Stimulated activated memory B cell treated with anti-CD40 and anti-IgM and Interleukin-4, amounts not matched to agents 10 μg/mL and 1 μg/mL and 100 μg/mL, for 72 hours (primary cell): ENCODE results near the gene PTPN22.

ENCODE experiments used
- ATAC-seq: fragments of 150-1000 bp; cut with Tn5 transposase; 2 replicates; pipeline ENCODE4 v1.10.0; 2021
- H3K27ac Mint-ChIP-seq: one replicate; pipeline ENCODE4 v1.8.0; 2022; ENCODE audit warnings: mild to moderate bottlenecking, mixed read lengths
- H3K27me3 Mint-ChIP-seq: one replicate; pipeline ENCODE4 v1.8.0; 2022; ENCODE audit warnings: mixed read lengths
- H3K36me3 Mint-ChIP-seq: one replicate; pipeline ENCODE4 v1.8.0; 2022; ENCODE audit warnings: mixed read lengths
- H3K4me1 Mint-ChIP-seq: one replicate; pipeline ENCODE4 v1.8.0; 2022; ENCODE audit warnings: mixed read lengths
- H3K4me3 Mint-ChIP-seq: one replicate; pipeline ENCODE4 v1.8.0; 2022; ENCODE audit warnings: mild to moderate bottlenecking, moderate library complexity, mixed read lengths
- H3K9me3 Mint-ChIP-seq: one replicate; pipeline ENCODE4 v1.8.0; 2022; ENCODE audit warnings: mixed read lengths

The PTPN22 gene

GRCh38 chr1:113846391-113847035 lies 25.0 kb downstream of the PTPN22 start:
- no peak overlapping the region for H3K4me3 Mint-ChIP-seq
- H3K9me3 Mint-ChIP-seq, result peaks cover 6% of the 10 kb centered on the region
- peak overlapping the region; percentile 24 for H3K27ac Mint-ChIP-seq
- H3K4me1 Mint-ChIP-seq, result peaks cover 13% of the 10 kb centered on the region
- H3K36me3 Mint-ChIP-seq, result peaks cover 54% of the 10 kb centered on the region
- no peaks in the 10 kb centered on the region for H3K27me3 Mint-ChIP-seq
- no peak for ATAC-seq

- no peak for ATAC-seq
- no peak overlapping the region for H3K4me3 Mint-ChIP-seq
- no peaks in the 10 kb centered on the region for H3K27me3 Mint-ChIP-seq
- no peaks in the 10 kb centered on the region for H3K9me3 Mint-ChIP-seq
- H3K36me3 Mint-ChIP-seq, result peaks cover 34% of the 10 kb centered on the region
- H3K27ac Mint-ChIP-seq, result no peak overlapping the region
- no peaks in the 10 kb centered on the region for H3K4me1 Mint-ChIP-seq
These were observed 35.0 kb downstream of the PTPN22 start for GRCh38 chr1:113836534-113836933.

- ATAC-seq, result no peak
These were observed 35.7 kb downstream of the PTPN22 start for GRCh38 chr1:113835686-113836290.

GRCh38 chr1:113834716-113835115 lies 36.8 kb downstream of the PTPN22 start:
- Mint-ChIP-seq H3K9me3 (no peaks in the 10 kb centered on the region), H3K27me3 (no peaks in the 10 kb centered on the region), H3K4me3 (no peak overlapping the region), H3K27ac (no peak overlapping the region), H3K36me3 (peaks cover 24% of the 10 kb centered on the region), H3K4me1 (no peaks in the 10 kb centered on the region)
- no peak for ATAC-seq

More at GRCh38 chr1:113835686-113836290, 35.7 kb downstream of the PTPN22 start:
- Mint-ChIP-seq H3K36me3 (peaks cover 33% of the 10 kb centered on the region), H3K4me3 (no peak overlapping the region), H3K9me3 (no peaks in the 10 kb centered on the region), H3K27ac (no peak overlapping the region), H3K27me3 (no peaks in the 10 kb centered on the region), H3K4me1 (no peaks in the 10 kb centered on the region)

- ATAC-seq, result no peak
- no peaks in the 10 kb centered on the region for H3K27me3 Mint-ChIP-seq
- peaks cover 36% of the 10 kb centered on the region for H3K36me3 Mint-ChIP-seq
These were observed 41.5 kb downstream of the PTPN22 start for GRCh38 chr1:113830039-113830438.

GRCh38 chr1:113821916-113822315 lies 49.6 kb downstream of the PTPN22 start:
- H3K27me3 Mint-ChIP-seq, result no peaks in the 10 kb centered on the region
- H3K4me1 Mint-ChIP-seq, result no peaks in the 10 kb centered on the region
- H3K27ac Mint-ChIP-seq, result no peak overlapping the region
- no peaks in the 10 kb centered on the region for H3K9me3 Mint-ChIP-seq
- no peak overlapping the region for H3K4me3 Mint-ChIP-seq
- peaks cover 33% of the 10 kb centered on the region for H3K36me3 Mint-ChIP-seq
- ATAC-seq, result no peak

More at GRCh38 chr1:113830039-113830438, 41.5 kb downstream of the PTPN22 start:
- Mint-ChIP-seq H3K4me1 (no peaks in the 10 kb centered on the region), H3K27ac (no peak overlapping the region), H3K4me3 (no peak overlapping the region), H3K9me3 (no peaks in the 10 kb centered on the region)

GRCh38 chr1:113818578-113818977 lies 52.9 kb downstream of the PTPN22 start:
- no peaks in the 10 kb centered on the region for H3K4me1 Mint-ChIP-seq
- no peaks in the 10 kb centered on the region for H3K9me3 Mint-ChIP-seq
- peaks cover 27% of the 10 kb centered on the region for H3K36me3 Mint-ChIP-seq
- ATAC-seq, result no peak
- H3K4me3 Mint-ChIP-seq, result no peak overlapping the region
- H3K27ac Mint-ChIP-seq, result no peak overlapping the region
- no peaks in the 10 kb centered on the region for H3K27me3 Mint-ChIP-seq

- H3K4me1 Mint-ChIP-seq, result peaks cover 32% of the 10 kb centered on the region
- peak overlapping the region; percentile 29 for H3K4me3 Mint-ChIP-seq
- peak overlapping the region; percentile 84 for H3K27ac Mint-ChIP-seq
- no peak for ATAC-seq
- no peaks in the 10 kb centered on the region for H3K27me3 Mint-ChIP-seq
- H3K36me3 Mint-ChIP-seq, result peaks cover 13% of the 10 kb centered on the region
- no peaks in the 10 kb centered on the region for H3K9me3 Mint-ChIP-seq
These were observed 58.3 kb downstream of the PTPN22 start for GRCh38 chr1:113813218-113813617.

GRCh38 chr1:113812661-113813135 lies 58.8 kb downstream of the PTPN22 start:
- no peaks in the 10 kb centered on the region for H3K9me3 Mint-ChIP-seq

GRCh38 chr1:113811888-113812660 lies 59.4 kb downstream of the PTPN22 start, which contains the start of gene RSBN1:
Gene RSBN1 (minus strand): TSS chr1:113812476. CDS start chr1:113812412, 64 bp downstream.
- peak within 1 kb of the TSS; percentile 86 for H3K4me3 Mint-ChIP-seq
- peak; percentile 98 for ATAC-seq
- no peaks in the 10 kb centered on the region for H3K9me3 Mint-ChIP-seq
- H3K27ac Mint-ChIP-seq, result peak within 1 kb of the TSS; percentile 84
- peaks cover 42% of the 10 kb centered on the region for H3K4me1 Mint-ChIP-seq
- no peaks in the 10 kb centered on the region for H3K27me3 Mint-ChIP-seq
- peaks cover 21% of the 10 kb centered on the region for H3K36me3 Mint-ChIP-seq

More at GRCh38 chr1:113812661-113813135, 58.8 kb downstream of the PTPN22 start:
- peak overlapping the region; percentile 84 for H3K27ac Mint-ChIP-seq
- H3K4me3 Mint-ChIP-seq, result peak overlapping the region; percentile 86
- no peak for ATAC-seq
- H3K4me1 Mint-ChIP-seq, result peaks cover 35% of the 10 kb centered on the region
- no peaks in the 10 kb centered on the region for H3K27me3 Mint-ChIP-seq
- H3K36me3 Mint-ChIP-seq, result peaks cover 15% of the 10 kb centered on the region

- peak overlapping the region; percentile 86 for H3K4me3 Mint-ChIP-seq
- H3K9me3 Mint-ChIP-seq, result no peaks in the 10 kb centered on the region
- peak overlapping the region; percentile 84 for H3K27ac Mint-ChIP-seq
- no peaks in the 10 kb centered on the region for H3K27me3 Mint-ChIP-seq
- H3K36me3 Mint-ChIP-seq, result peaks cover 17% of the 10 kb centered on the region
- no peak for ATAC-seq
- peaks cover 48% of the 10 kb centered on the region for H3K4me1 Mint-ChIP-seq
These were observed 60.2 kb downstream of the PTPN22 start for GRCh38 chr1:113811156-113811887.

GRCh38 chr1:113809670-113810602 lies 61.6 kb downstream of the PTPN22 start:
- no peaks in the 10 kb centered on the region for H3K9me3 Mint-ChIP-seq
- H3K27me3 Mint-ChIP-seq, result no peaks in the 10 kb centered on the region
- H3K4me1 Mint-ChIP-seq, result peaks cover 62% of the 10 kb centered on the region
- H3K4me3 Mint-ChIP-seq, result peak overlapping the region; percentile 59
- H3K36me3 Mint-ChIP-seq, result peaks cover 23% of the 10 kb centered on the region
- no peak overlapping the region for H3K27ac Mint-ChIP-seq
- ATAC-seq, result no peak

GRCh38 chr1:113808450-113809195 lies 62.9 kb downstream of the PTPN22 start:
- Mint-ChIP-seq H3K27ac (no peak overlapping the region), H3K4me1 (peaks cover 74% of the 10 kb centered on the region), H3K4me3 (no peak overlapping the region), H3K9me3 (no peaks in the 10 kb centered on the region), H3K27me3 (no peaks in the 10 kb centered on the region), H3K36me3 (peaks cover 23% of the 10 kb centered on the region)
- ATAC-seq, result no peak
